GM19467 (cell line): ENCODE results near the gene RGS10.
A peak's percentile ranks its signal among the peaks of the same experiment; 100 is the strongest.

Experiments used
- ATAC-seq: cut with Tn5 transposase; IDR thresholded peaks from one replicate; pipeline ENCODE4 v1.9.1; 2021; ENCODE audit warnings: mild to moderate bottlenecking, moderate library complexity; ENCODE audit not compliant: unreplicated experiment

RGS10 gene

GRCh38 chr10:119520283-119520682 is 22.2 kb downstream of the RGS10 start:
- ATAC-seq: no peak

DNA sequence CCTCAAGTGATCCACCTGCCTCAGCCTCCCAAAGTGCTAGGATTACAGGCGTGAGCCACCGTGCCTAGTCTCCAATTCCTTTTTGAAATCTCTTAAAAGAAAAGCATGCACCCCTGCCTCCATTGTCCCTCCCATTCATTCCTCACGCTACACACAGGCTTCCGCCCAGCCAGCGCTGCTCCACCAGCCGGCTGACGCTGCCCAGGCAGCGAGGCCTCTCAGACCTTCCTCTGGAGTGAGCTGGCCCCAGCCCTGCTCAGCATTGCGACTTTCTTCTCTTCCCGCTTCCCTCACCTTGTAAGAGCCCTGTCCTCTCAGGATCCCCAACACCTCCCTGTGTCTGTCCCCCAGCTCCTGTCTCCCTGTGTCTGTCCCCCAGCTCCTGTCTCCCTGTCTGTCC is 23.6 kb downstream of the RGS10 start:
- ATAC-seq: no peak

GRCh38 chr10:119518176-119518575 is 24.3 kb downstream of the RGS10 start:
- ATAC-seq: peak; percentile 15

GRCh38 chr10:119517235-119518141 is 25.0 kb downstream of the RGS10 start:
- peak; percentile 52 for ATAC-seq

GRCh38 chr10:119516381-119517234 is 25.9 kb downstream of the RGS10 start:
- peak; percentile 62 for ATAC-seq

DNA sequence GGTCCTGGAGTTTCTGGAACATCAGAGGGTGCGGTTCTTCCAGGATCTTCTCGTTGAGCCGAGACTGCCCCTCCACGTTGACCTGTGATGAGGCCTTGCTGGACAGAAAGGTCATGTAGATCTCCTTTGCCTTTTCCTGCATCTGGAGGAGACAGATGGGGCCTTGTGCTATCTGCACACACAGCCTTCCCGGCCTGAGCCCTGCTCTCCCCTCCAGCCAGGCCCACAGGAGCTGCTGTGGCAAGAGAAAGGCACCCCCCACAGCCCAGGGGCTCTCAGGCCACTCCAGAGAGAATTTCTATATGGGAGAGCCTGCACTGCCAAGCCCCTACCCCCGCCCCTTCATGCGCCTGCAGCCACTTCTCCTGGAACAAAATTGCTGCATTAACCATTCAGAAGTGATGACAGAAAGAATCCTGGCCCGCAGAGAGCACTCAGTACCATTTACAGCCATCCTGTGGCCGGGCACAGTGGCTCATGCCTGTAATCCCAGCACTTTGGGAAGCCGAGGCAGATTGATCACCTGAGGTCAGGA is 26.9 kb downstream of the RGS10 start:
- ATAC-seq: no peak

DNA sequence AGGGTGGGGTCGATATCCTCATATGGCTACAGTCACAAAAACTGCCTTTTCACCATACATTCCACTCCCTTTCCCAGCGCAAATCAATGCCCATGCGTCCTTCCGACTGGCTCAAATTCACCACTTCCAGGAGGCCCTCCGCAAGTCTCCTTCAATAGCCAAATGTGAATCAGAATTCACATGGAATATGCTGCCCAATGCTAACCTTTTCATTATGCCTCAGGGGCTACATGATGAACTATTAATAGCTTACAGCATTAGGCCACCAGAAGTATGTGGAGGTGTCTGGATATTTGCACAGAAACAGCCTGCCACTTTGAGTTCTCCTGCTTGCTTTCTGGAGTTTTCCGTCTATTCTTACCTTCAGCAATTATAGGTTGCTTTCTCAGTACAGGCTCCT is 27.7 kb downstream of the RGS10 start:
- ATAC-seq: no peak

DNA sequence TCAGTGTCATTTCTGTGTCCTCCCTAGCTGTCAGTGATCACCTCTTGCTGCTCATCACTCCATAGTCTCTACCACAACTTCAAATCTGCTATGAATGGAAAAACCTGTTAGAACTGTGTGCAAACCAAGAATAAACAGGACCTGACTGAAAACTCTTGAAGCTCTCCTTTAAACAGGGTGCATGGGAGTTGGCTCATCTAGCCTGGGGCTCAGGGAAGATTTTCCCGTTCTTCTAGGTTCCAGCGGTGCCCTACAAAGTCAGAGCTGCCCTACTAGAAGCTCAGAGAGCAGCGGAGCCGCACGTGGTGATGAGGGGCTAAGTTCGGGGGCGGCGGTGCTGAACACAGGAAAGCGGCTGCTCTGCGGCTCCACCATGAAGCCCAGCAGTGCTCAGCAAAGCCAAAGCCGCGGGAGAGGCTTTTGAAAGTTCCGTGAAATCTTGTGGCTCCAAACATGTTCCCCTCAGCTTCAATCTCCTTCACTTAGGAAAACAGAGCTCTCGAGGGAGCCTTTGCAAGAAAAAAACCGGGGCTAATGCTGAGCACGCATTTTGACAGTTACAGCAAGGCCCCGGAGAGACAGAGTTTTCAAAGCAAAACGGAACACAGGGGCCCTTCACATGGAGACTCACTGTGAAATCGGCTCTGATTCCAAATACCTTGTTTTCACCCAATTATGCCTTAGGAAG is 30.5 kb downstream of the RGS10 start:
- no peak for ATAC-seq

DNA sequence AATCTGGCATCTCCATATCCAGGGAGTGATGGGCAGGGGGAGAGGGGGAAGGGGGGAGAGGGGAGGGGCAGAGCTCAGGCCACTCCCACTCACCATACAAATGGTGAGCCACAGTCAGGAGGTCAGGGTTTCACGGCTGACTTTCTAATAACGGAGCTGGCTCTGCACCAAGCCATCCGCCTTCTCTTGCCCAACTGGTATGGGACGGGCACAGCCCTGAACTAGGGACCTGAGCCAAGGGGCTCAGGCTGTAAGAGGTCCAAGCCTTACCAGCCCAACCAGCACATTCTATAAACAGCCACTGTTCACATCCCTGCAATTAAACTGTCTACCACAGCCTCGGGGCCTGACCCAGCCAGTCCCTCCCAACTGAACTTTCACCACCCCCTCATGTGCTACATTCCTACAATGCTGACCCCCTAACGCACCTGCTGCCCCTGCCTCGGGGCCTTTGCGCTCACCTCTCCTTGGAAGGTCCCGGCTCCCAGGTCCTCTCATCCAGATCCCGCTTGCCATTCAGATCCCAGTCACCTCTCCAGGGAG is 32.5 kb downstream of the RGS10 start:
- no peak for ATAC-seq

DNA sequence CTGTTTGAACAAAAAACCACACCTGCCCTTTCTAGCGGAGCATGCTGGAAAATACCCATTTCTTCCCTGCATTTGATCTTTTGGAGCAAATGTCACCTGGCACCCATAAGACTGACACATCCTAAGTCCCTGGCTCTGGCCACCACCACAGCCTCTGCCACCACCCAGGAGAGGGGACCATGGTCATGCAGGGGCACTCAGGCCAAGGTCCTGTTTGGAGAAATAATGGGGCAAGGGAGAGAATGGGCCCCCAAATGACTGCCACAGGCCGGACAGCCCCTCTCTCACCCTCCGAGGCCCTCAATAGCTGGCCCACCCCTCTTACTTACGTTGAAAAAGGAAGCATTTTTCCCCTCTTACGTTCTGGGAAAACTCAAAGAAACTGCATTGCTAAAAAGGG is 35.4 kb downstream of the RGS10 start:
- no peak for ATAC-seq

GRCh38 chr10:119505588-119506315 is 36.8 kb downstream of the RGS10 start:
- no peak for ATAC-seq

DNA sequence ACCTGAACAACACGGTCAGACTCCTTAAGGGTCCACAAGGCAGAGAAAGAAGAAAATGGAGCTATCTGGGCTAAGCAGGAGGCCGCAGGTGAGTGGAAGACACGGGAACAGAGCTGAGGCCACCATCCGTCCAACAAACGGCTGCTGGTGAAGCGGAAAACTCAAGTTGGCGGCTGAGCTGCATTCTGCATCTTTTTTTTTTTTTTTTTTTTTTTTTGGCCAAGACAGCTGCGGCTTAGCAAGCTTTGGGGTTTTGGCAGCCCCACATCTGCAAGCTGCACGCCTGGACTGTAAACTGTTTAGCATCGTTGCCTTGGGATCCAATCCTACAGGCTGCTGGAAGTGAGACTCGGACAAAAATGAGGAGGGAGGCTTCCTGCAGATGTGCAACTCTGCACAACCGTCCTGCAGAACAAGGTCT is 37.4 kb downstream of the RGS10 start:
- no peak for ATAC-seq

DNA sequence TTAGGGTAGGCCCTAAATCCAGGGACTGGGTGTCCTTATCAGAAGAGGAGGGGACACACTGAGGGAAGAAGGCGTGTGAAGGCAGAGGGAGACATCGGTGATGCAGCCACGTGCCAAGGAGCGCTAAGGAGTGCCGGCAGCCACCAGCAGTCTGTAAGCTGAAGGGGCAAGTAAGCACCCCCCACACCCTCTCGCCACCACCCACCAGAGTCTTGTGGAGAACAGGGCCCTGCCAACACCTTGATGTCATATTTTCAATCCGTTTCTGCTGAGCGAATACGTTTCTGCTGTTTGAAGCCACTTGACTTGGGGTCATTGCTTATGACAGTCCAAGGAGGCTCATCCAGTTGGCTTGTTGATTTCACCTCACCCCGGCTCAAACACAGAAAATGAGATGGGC is 37.9 kb downstream of the RGS10 start:
- no peak for ATAC-seq

DNA sequence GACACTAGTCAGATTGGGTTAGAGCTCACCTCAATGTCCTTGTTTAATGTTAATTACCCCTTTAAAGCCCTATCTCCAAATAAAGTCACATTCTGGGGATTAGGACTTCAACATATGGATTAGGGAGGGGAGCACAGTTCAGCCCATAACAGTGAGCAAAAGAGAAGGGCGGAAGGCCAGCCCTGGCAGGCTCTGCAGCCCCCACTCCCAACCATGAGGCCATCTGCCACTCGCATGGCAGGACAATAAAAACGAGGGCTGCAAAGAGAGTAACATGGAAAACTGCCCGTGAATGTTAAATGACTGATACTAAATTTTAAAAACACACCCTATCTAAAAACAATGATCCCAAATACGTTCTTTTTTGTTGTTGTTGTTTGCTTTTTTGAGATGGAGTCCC is 38.7 kb downstream of the RGS10 start:
- no peak for ATAC-seq

GRCh38 chr10:119502618-119503155 is 39.8 kb downstream of the RGS10 start:
- ATAC-seq: no peak

- peak; percentile 67 for ATAC-seq
Observed at GRCh38 chr10:119502209-119502608, 40.3 kb downstream of the RGS10 start.

- ATAC-seq: no peak
Observed at GRCh38 chr10:119501690-119502089, 40.8 kb downstream of the RGS10 start.

- ATAC-seq: no peak
Observed at GRCh38 chr10:119500821-119501220, 41.7 kb downstream of the RGS10 start.

DNA sequence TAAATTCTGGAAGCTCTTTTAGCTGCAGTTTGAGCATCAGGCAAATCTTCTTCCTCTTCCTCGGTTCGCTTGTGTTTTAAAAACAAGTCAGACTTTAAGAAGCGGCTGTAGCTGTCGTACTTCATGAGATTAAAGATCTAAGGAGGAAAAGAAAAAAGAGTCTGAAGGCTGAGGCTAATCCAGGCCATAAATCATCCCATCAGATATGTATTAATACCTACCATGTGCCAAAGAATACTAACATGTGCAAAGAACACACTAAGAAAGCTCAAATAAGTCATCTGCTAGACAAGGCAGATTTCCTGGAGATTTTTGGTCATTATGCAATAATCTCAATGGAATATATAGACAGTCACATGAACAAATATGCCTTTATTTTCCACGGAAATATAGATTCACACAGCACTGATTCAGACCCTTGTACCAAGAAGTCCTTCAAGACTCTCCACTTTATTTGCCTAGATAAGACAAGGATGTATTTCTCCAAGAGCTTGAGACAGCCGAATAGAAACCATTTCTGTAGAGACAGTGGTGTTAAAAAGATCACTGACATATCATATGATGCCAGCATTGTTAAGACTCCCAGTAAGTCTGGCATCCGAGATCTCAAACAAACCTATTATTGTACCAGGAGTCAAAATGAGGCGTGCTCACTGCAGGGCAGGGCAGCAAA is 42.3 kb downstream of the RGS10 start:
- no peak for ATAC-seq
